Stimulated activated naive CD8-positive, alpha-beta T cell treated with anti-CD3 and anti-CD28 coated beads, Interleukin-15, Interleukin-2, amounts not matched to agents 100 ng/mL and 50 ng/mL, for 24 hours (primary cell): ENCODE data around the gene ZNF8.
A peak's percentile ranks its signal among the peaks of the same experiment; 100 is the strongest.
"Not testable (repeated sequence)": the region's sequence is repeated elsewhere in the genome, so short reads cannot be mapped to it uniquely, and the experiment has no call there.

Experiments
- H3K27ac Mint-ChIP-seq: one replicate; pipeline ENCODE4 v1.8.0; 2021; ENCODE audit warnings: mild to moderate bottlenecking, mixed read lengths
- H3K27me3 Mint-ChIP-seq: one replicate; pipeline ENCODE4 v1.8.0; 2021; ENCODE audit warnings: mixed read lengths
- H3K36me3 Mint-ChIP-seq: one replicate; pipeline ENCODE4 v1.8.0; 2021; ENCODE audit warnings: low read depth, mixed read lengths
- H3K4me1 Mint-ChIP-seq: one replicate; pipeline ENCODE4 v1.8.0; 2021; ENCODE audit warnings: low read depth, mixed read lengths
- H3K4me3 Mint-ChIP-seq: one replicate; pipeline ENCODE4 v1.8.0; 2021; ENCODE audit warnings: mild to moderate bottlenecking, mixed read lengths
- H3K9me3 Mint-ChIP-seq: one replicate; pipeline ENCODE4 v1.8.0; 2021; ENCODE audit warnings: mixed read lengths

The ZNF8 gene

GRCh38 chr19:58338336-58338735 is 59.6 kb downstream of the ZNF8 start:
- Mint-ChIP-seq H3K4me1 (no peaks in the 10 kb centered on the region), H3K36me3 (peaks cover 44% of the 10 kb centered on the region), H3K27ac (no peak overlapping the region), H3K4me3 (no peak overlapping the region), H3K9me3 (no peaks in the 10 kb centered on the region), H3K27me3 (no peaks in the 10 kb centered on the region)

- no peaks in the 10 kb centered on the region for H3K4me1 Mint-ChIP-seq
- H3K36me3 Mint-ChIP-seq, result peaks cover 44% of the 10 kb centered on the region
- H3K27me3 Mint-ChIP-seq, result no peaks in the 10 kb centered on the region
- H3K4me3 Mint-ChIP-seq, result no peak overlapping the region
- H3K9me3 Mint-ChIP-seq, result no peaks in the 10 kb centered on the region
- no peak overlapping the region for H3K27ac Mint-ChIP-seq
Observed at GRCh38 chr19:58338825-58339558, 60.2 kb downstream of the ZNF8 start.

GRCh38 chr19:58345558-58345957 is 66.8 kb downstream of the ZNF8 start:
- Mint-ChIP-seq H3K9me3 (no peaks in the 10 kb centered on the region), H3K27me3 (no peaks in the 10 kb centered on the region), H3K4me3 (peak overlapping the region; percentile 95), H3K27ac (peak overlapping the region; percentile 23), H3K36me3 (peaks cover 23% of the 10 kb centered on the region), H3K4me1 (peaks cover 29% of the 10 kb centered on the region)

GRCh38 chr19:58346961-58347929 is 68.5 kb downstream of the ZNF8 start:
- H3K27ac Mint-ChIP-seq, result peak overlapping the region; percentile 91
- peak overlapping the region; percentile 95 for H3K4me3 Mint-ChIP-seq
- H3K27me3 Mint-ChIP-seq, result no peaks in the 10 kb centered on the region
- H3K36me3 Mint-ChIP-seq, result peaks cover 13% of the 10 kb centered on the region
- H3K4me1 Mint-ChIP-seq, result peaks cover 29% of the 10 kb centered on the region
- H3K9me3 Mint-ChIP-seq, result no peaks in the 10 kb centered on the region

GRCh38 chr19:58348080-58348479 is 69.3 kb downstream of the ZNF8 start:
- H3K36me3 Mint-ChIP-seq, H3K27me3 Mint-ChIP-seq, H3K9me3 Mint-ChIP-seq: not testable (repeated sequence)
- Mint-ChIP-seq H3K4me3 (peak overlapping the region; percentile 95), H3K27ac (peak overlapping the region; percentile 91), H3K4me1 (peaks cover 29% of the 10 kb centered on the region)

GRCh38 chr19:58349590-58349989 is 70.8 kb downstream of the ZNF8 start:
- peaks cover 9% of the 10 kb centered on the region for H3K36me3 Mint-ChIP-seq
- H3K4me1 Mint-ChIP-seq, result peaks cover 29% of the 10 kb centered on the region
- H3K27ac Mint-ChIP-seq, result peak overlapping the region; percentile 55
- H3K27me3 Mint-ChIP-seq, result no peaks in the 10 kb centered on the region
- no peak overlapping the region for H3K4me3 Mint-ChIP-seq
- H3K9me3 Mint-ChIP-seq, result no peaks in the 10 kb centered on the region

GRCh38 chr19:58350001-58350861 is 71.5 kb downstream of the ZNF8 start:
- Mint-ChIP-seq H3K36me3 (peaks cover 9% of the 10 kb centered on the region), H3K27me3 (no peaks in the 10 kb centered on the region), H3K27ac (no peak overlapping the region), H3K4me1 (peaks cover 32% of the 10 kb centered on the region), H3K9me3 (no peaks in the 10 kb centered on the region), H3K4me3 (no peak overlapping the region)

- Mint-ChIP-seq H3K4me1 (peaks cover 30% of the 10 kb centered on the region), H3K36me3 (peaks cover 5% of the 10 kb centered on the region), H3K27ac (no peak overlapping the region), H3K4me3 (no peak overlapping the region), H3K9me3 (no peaks in the 10 kb centered on the region), H3K27me3 (no peaks in the 10 kb centered on the region)
Observed at GRCh38 chr19:58350871-58351557, 72.3 kb downstream of the ZNF8 start.

- no peak overlapping the region for H3K4me3 Mint-ChIP-seq
- H3K9me3 Mint-ChIP-seq, result no peaks in the 10 kb centered on the region
- H3K27ac Mint-ChIP-seq, result no peak overlapping the region
- H3K36me3 Mint-ChIP-seq, result peaks cover 5% of the 10 kb centered on the region
- no peaks in the 10 kb centered on the region for H3K27me3 Mint-ChIP-seq
- peaks cover 31% of the 10 kb centered on the region for H3K4me1 Mint-ChIP-seq
Observed at GRCh38 chr19:58351558-58351878, 72.8 kb downstream of the ZNF8 start.

- no peak overlapping the region for H3K27ac Mint-ChIP-seq
- peaks cover 5% of the 10 kb centered on the region for H3K36me3 Mint-ChIP-seq
- peaks cover 28% of the 10 kb centered on the region for H3K4me1 Mint-ChIP-seq
- no peaks in the 10 kb centered on the region for H3K9me3 Mint-ChIP-seq
- H3K4me3 Mint-ChIP-seq, result no peak overlapping the region
- no peaks in the 10 kb centered on the region for H3K27me3 Mint-ChIP-seq
Observed at GRCh38 chr19:58351990-58352755, 73.4 kb downstream of the ZNF8 start.
